H9 (cell line): Measurements from ENCODE around the gene NRN1L. TPM values are rescaled to one million over a fixed set of nuclear protein-coding genes. Genes with fewer than 3 reads are reported as not detected.

Experiments
- DNase-seq: peaks from one replicate; pipeline ENCODE4 v3.0.0-alpha.2; 2017
- H2AFZ ChIP-seq: one replicate; pipeline ENCODE4 v1.6.1; 2013; ENCODE audit warnings: mild to moderate bottlenecking, low read length, control low read depth, moderate library complexity
- H2AK5ac ChIP-seq: 2 replicates; pipeline ENCODE4 v1.6.1; 2013; ENCODE audit warnings: low read length, control low read depth, mixed read lengths; ENCODE audit not compliant: insufficient read length
- H2BK120ac ChIP-seq: one replicate; pipeline ENCODE4 v1.6.1; 2013; ENCODE audit warnings: low read depth, mild to moderate bottlenecking, low read length, control low read depth, inconsistent platforms; ENCODE audit not compliant: poor library complexity, severe bottlenecking
- H2BK12ac ChIP-seq: 2 replicates; pipeline ENCODE4 v1.6.1; 2013; ENCODE audit warnings: low read length, control low read depth, mixed read lengths, low read depth; ENCODE audit not compliant: insufficient read length
- H2BK15ac ChIP-seq: 2 replicates; pipeline ENCODE4 v1.6.1; 2013; ENCODE audit warnings: low read depth, low read length, control low read depth
- H2BK20ac ChIP-seq: one replicate; pipeline ENCODE4 v1.6.1; 2013; ENCODE audit warnings: low read depth, mild to moderate bottlenecking, low read length, control low read depth, inconsistent platforms; ENCODE audit not compliant: poor library complexity, severe bottlenecking
- H2BK5ac ChIP-seq: 2 replicates; pipeline ENCODE4 v1.6.1; 2013; ENCODE audit warnings: low read length, control low read depth, mixed read lengths; ENCODE audit not compliant: insufficient read length
- H3K14ac ChIP-seq: 2 replicates; pipeline ENCODE4 v1.6.1; 2013; ENCODE audit warnings: low read length, control low read depth; ENCODE audit not compliant: insufficient read depth
- H3K18ac ChIP-seq: 2 replicates; pipeline ENCODE4 v1.6.1; 2013; ENCODE audit warnings: low read depth, mild to moderate bottlenecking, mixed read lengths, low read length, control low read depth; ENCODE audit not compliant: insufficient read length
- H3K23ac ChIP-seq: 2 replicates; pipeline ENCODE4 v1.6.1; 2013; ENCODE audit warnings: low read length, control low read depth, mixed read lengths, low read depth; ENCODE audit not compliant: insufficient read length
- H3K23me2 ChIP-seq: 2 replicates; pipeline ENCODE4 v1.6.1; 2013; ENCODE audit warnings: low read depth, mild to moderate bottlenecking, mixed read lengths, low read length, control low read depth; ENCODE audit not compliant: insufficient read length, poor library complexity, severe bottlenecking
- H3K27ac ChIP-seq: 2 replicates; pipeline ENCODE4 v1.5.1; 2013; ENCODE audit warnings: low read length, control low read depth, mixed read lengths, low read depth; ENCODE audit not compliant: insufficient read length
- H3K27me3 ChIP-seq: 2 replicates; pipeline ENCODE4 v1.6.1; 2013; ENCODE audit warnings: low read length, control low read depth, inconsistent platforms; ENCODE audit not compliant: insufficient read depth
- H3K4ac ChIP-seq: 2 replicates; pipeline ENCODE4 v1.6.1; 2013; ENCODE audit warnings: low read depth, mild to moderate bottlenecking, control low read depth, inconsistent platforms, low read length, moderate library complexity
- H3K4me1 ChIP-seq: 2 replicates; pipeline ENCODE4 v1.6.1; 2013; ENCODE audit warnings: low read length, control low read depth, inconsistent platforms; ENCODE audit not compliant: insufficient read depth
- H3K4me2 ChIP-seq: 2 replicates; pipeline ENCODE4 v1.6.1; 2013; ENCODE audit warnings: low read length, control low read depth, mixed read lengths; ENCODE audit not compliant: insufficient read length, insufficient read depth
- H3K56ac ChIP-seq: 2 replicates; pipeline ENCODE4 v1.6.1; 2013; ENCODE audit warnings: low read depth, mild to moderate bottlenecking, mixed read lengths, low read length, control low read depth; ENCODE audit not compliant: insufficient read length
- H3K79me1 ChIP-seq: 2 replicates; pipeline ENCODE4 v1.6.1; 2013; ENCODE audit warnings: low read depth, mild to moderate bottlenecking, moderate library complexity, low read length, control low read depth, inconsistent platforms; ENCODE audit not compliant: insufficient read depth, poor library complexity, severe bottlenecking
- H3K79me2 ChIP-seq: 2 replicates; pipeline ENCODE4 v1.6.1; 2013; ENCODE audit warnings: low read length, control low read depth, inconsistent platforms; ENCODE audit not compliant: insufficient read depth
- H3K9ac ChIP-seq: 2 replicates; pipeline ENCODE4 v1.6.1; 2013; ENCODE audit warnings: low read length, control low read depth, mixed read lengths; ENCODE audit not compliant: insufficient read length; ENCODE audit errors: extremely low read depth
- H3K9me3 ChIP-seq: one replicate; pipeline ENCODE4 v1.6.1; 2013; ENCODE audit warnings: low read depth, low read length, inconsistent platforms; ENCODE audit not compliant: control insufficient read depth
- H3T11ph ChIP-seq: one replicate; pipeline ENCODE4 v1.6.1; 2013; ENCODE audit warnings: mild to moderate bottlenecking, low read length, control low read depth, inconsistent platforms
- H4K20me1 ChIP-seq: one replicate; pipeline ENCODE4 v1.6.1; 2013; ENCODE audit not compliant: control insufficient read depth, insufficient read length, insufficient read depth
- H4K5ac ChIP-seq: 2 replicates; pipeline ENCODE4 v1.6.1; 2013; ENCODE audit warnings: low read depth, mild to moderate bottlenecking, mixed read lengths, low read length, control low read depth; ENCODE audit not compliant: insufficient read length
- H4K8ac ChIP-seq: replicated peaks from 2 replicates; pipeline ENCODE4 v1.6.1; 2013; ENCODE audit warnings: low read length, control low read depth, mixed read lengths, low read depth; ENCODE audit not compliant: insufficient read length
- H4K91ac ChIP-seq: 2 replicates; pipeline ENCODE4 v1.6.1; 2013; ENCODE audit warnings: low read depth, mild to moderate bottlenecking, moderate library complexity, mixed read lengths, low read length, control low read depth; ENCODE audit not compliant: insufficient read length
- H3K27ac Mint-ChIP-seq, 3 experiments: 2 replicates in 2 of 3; 3 replicates in 1 of 3; pipeline ENCODE4 v1.8.0; 2020 to 2021; ENCODE audit warnings: mixed read lengths in 3 of 3, mild to moderate bottlenecking in 1 of 3, moderate library complexity in 1 of 3
- H3K27me3 Mint-ChIP-seq: 2 replicates; pipeline ENCODE4 v1.8.0; 2021; ENCODE audit warnings: low read depth, mild to moderate bottlenecking, moderate library complexity, mixed read lengths
- H3K36me3 Mint-ChIP-seq, 3 experiments: 2 replicates in 2 of 3; 3 replicates in 1 of 3; pipeline ENCODE4 v1.8.0; 2020 to 2021; ENCODE audit warnings: low read depth in 3 of 3, mixed read lengths in 3 of 3; ENCODE audit not compliant: insufficient read depth in 1 of 3
- H3K4me1 Mint-ChIP-seq, 2 experiments: 2 replicates each; pipeline ENCODE4 v1.8.0; 2020; ENCODE audit warnings: mixed read lengths in 2 of 2
- H3K4me3 Mint-ChIP-seq, 2 experiments: 2 replicates in 1 of 2; 3 replicates in 1 of 2; pipeline ENCODE4 v1.8.0; 2020 to 2021; ENCODE audit warnings: mild to moderate bottlenecking in 2 of 2, mixed read lengths in 2 of 2, moderate library complexity in 1 of 2
- H3K9me3 Mint-ChIP-seq, 2 experiments: 2 replicates in 1 of 2; 3 replicates in 1 of 2; pipeline ENCODE4 v1.8.0; 2020; ENCODE audit warnings: mild to moderate bottlenecking in 2 of 2, mixed read lengths in 2 of 2, moderate library complexity in 1 of 2
- WGBS: extraction: QIAGEN DNeasy Blood & Tissue Kit; methylation state at CpG from one replicate; pipeline ENCODE4 v1.1.7; 2013; ENCODE audit warnings: missing lambda C conversion rate, low lambda C conversion rate, mixed read lengths; ENCODE audit not compliant: insufficient read length; ENCODE audit errors: extremely low coverage; 5-methylcytosine and 5-hydroxymethylcytosine counted together
- total RNA-seq: library from RNA; stranded (reverse); gene quantifications from 2 replicates; pipeline ENCODE4 v1.2.1, GENCODE V29; 2021
- TF ChIP-seq, protein P1 (sequence below): fragments of 200-600 bp; sonication (generic); conservative IDR thresholded peaks from 3 replicates; pipeline ENCODE4 v1.8.0; 2021; ENCODE audit warnings: antibody characterized with exemption, mild to moderate bottlenecking

NRN1L gene
- total RNA-seq, 1 experiment from 2014 or later, result 2.0 TPM

DNA sequence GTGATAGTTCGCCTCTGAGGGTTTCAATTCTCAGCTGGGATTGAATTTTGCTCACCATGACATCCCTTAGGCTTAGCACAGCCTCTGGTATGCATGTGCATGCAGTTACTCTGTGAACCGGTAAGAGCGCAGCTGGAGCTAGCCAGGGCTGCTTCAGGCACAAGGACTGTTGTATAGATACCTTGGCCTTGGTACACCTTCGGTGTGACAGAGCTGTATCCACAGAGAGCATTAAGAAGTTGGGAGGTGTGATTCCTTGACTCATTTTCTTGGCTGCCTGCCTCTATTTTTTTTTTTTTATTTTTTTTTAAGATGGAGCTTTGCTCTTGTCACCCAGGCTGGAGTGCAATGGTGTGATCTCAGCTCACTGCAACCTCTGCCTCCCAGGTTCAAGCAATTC, 40.2 kb upstream of the NRN1L start:
- Histone ChIP-seq H4K91ac (no peak overlapping the region), H3K4me1 (peaks cover 10% of the 10 kb centered on the region; the same call in 1 of the 2 replicates), H2AK5ac (no peak overlapping the region), H4K5ac (no peak overlapping the region), H3K23me2 (peaks cover 14% of the 10 kb centered on the region), H3K9ac (no peak overlapping the region), H2BK120ac (no peak overlapping the region), H3K4ac (no peak overlapping the region), H2BK20ac (no peak overlapping the region), H3T11ph (no peak overlapping the region), H3K4me2 (peak overlapping the region; percentile 7), H3K79me2 (peaks cover 15% of the 10 kb centered on the region; the same call in 1 of the 2 replicates), H3K9me3 (no peaks in the 10 kb centered on the region), H3K14ac (no peak overlapping the region), H4K20me1 (no peaks in the 10 kb centered on the region), H2BK5ac (no peak overlapping the region), H3K27ac (no peak overlapping the region), H3K27me3 (no peaks in the 10 kb centered on the region), H3K18ac (no peak overlapping the region), H3K56ac (no peak overlapping the region), H3K79me1 (no peaks in the 10 kb centered on the region), H2BK12ac (no peak overlapping the region), H4K8ac (no peak overlapping the region), H3K23ac (no peak overlapping the region), H2BK15ac (no peak overlapping the region), H2AFZ (no peak overlapping the region)
- Mint-ChIP-seq H3K4me1 (peaks cover 46 to 53% of the 10 kb centered on the region in 2 experiments), H3K27me3 (no peaks in the 10 kb centered on the region), H3K36me3 (peaks cover 5 to 16% (median 8%) of the 10 kb centered on the region in 3 experiments), H3K27ac (no peak overlapping the region), H3K9me3 (peaks cover 0 to 2% of the 10 kb centered on the region in 2 experiments; a peak in 1 of 5 replicates), H3K4me3 (peak overlapping the region; percentile 90 to 92; a peak in 4 of 5 replicates)
- DNase-seq, result no peak
- WGBS, result no CpG with 5 or more reads among the region's 4 CpGs
- TF ChIP-seq, protein P1, sequence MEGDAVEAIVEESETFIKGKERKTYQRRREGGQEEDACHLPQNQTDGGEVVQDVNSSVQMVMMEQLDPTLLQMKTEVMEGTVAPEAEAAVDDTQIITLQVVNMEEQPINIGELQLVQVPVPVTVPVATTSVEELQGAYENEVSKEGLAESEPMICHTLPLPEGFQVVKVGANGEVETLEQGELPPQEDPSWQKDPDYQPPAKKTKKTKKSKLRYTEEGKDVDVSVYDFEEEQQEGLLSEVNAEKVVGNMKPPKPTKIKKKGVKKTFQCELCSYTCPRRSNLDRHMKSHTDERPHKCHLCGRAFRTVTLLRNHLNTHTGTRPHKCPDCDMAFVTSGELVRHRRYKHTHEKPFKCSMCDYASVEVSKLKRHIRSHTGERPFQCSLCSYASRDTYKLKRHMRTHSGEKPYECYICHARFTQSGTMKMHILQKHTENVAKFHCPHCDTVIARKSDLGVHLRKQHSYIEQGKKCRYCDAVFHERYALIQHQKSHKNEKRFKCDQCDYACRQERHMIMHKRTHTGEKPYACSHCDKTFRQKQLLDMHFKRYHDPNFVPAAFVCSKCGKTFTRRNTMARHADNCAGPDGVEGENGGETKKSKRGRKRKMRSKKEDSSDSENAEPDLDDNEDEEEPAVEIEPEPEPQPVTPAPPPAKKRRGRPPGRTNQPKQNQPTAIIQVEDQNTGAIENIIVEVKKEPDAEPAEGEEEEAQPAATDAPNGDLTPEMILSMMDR, result 0 out of 3 replicates have a peak, but pooled peaks have one; percentile 8
